HG03460 (cell line): ENCODE results near the gene TRMT1.

ENCODE experiments used
- ATAC-seq: cut with Tn5 transposase; IDR thresholded peaks from one replicate; pipeline ENCODE4 v1.9.1; 2021; ENCODE audit not compliant: unreplicated experiment

Gene TRMT1

GRCh38 chr19:13127811-13128575, 11.5 kb upstream of the TRMT1 start:
- no peak for ATAC-seq

GRCh38 chr19:13127051-13127450, 10.5 kb upstream of the TRMT1 start:
- no peak for ATAC-seq

GRCh38 chr19:13122980-13123957, 6.7 kb upstream of the TRMT1 start:
- ATAC-seq: no peak

- no peak for ATAC-seq
These were observed 5.8 kb upstream of the TRMT1 start for GRCh38 chr19:13122275-13122878.

GRCh38 chr19:13121551-13122274, 5.2 kb upstream of the TRMT1 start:
- ATAC-seq: no peak

GRCh38 chr19:13120817-13121216, 4.3 kb upstream of the TRMT1 start:
- ATAC-seq: no peak

GRCh38 chr19:13120031-13120430, 3.5 kb upstream of the TRMT1 start:
- ATAC-seq: no peak

- no peak for ATAC-seq
These were observed 3.1 kb upstream of the TRMT1 start for GRCh38 chr19:13119627-13120026.

- ATAC-seq: no peak
These were observed 2.1 kb upstream of the TRMT1 start for GRCh38 chr19:13118424-13119193.

GRCh38 chr19:13117772-13118423, 1.4 kb upstream of the TRMT1 start, which contains the start of gene NACC1:
NACC1 (plus strand) TSS chr19:13118264; CDS start chr19:13135208, 16,944 bp downstream.
- ATAC-seq: peak; percentile 64

- no peak for ATAC-seq
These were observed 734 bp upstream of the TRMT1 start for GRCh38 chr19:13117176-13117771.

GRCh38 chr19:13115936-13116281, 631 bp downstream of the TRMT1 start:
- ATAC-seq: no peak

GRCh38 chr19:13112555-13112954, 4.0 kb downstream of the TRMT1 start:
- no peak for ATAC-seq

- no peak for ATAC-seq
These were observed 6.4 kb downstream of the TRMT1 start for GRCh38 chr19:13110099-13110610.

GRCh38 chr19:13109361-13110098, 7.0 kb downstream of the TRMT1 start:
- no peak for ATAC-seq

- ATAC-seq: no peak
These were observed 11.5 kb downstream of the TRMT1 start for GRCh38 chr19:13104848-13105711.

GRCh38 chr19:13104360-13104847, 12.1 kb downstream of the TRMT1 start:
- no peak for ATAC-seq
